ENCODE results near the gene KCNJ5.

Gene KCNJ5

DNA sequence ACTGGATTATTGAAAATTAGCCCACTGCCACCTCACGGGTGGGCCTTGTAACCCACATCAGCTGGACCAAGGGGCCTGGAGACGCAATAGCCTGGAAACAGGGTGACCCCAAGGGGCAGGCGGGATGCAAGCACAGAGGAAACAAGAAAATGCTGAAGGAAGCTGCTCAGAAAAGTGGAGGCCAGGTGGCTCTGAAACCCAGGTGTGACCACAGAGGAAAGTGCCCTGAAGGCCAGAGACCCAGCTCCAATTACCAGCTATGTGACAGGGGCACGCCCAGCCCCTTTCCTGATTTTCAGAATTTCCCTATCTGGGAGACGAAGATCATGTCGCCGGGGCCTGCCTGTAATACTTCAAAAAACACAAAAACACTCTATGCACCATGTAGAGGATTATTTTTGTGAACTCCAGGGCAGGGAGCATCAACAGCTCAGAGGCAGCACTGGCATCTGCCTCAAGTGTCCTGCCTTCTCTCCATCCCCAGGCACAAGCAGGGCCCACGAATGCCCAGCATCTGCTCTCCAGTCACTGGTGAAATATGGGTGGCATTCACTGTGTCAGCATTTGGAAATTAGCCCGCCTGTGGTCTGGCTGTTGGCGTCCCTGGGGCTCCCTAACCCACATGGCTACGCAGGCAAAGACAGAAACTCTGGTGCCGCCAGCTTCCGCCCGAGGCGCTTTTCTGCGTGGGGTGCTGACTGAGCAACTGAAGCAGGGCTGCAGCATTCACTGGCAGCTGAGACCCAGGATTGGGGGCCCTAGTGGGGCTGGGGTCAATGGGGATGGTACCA is 30.4 kb upstream of the KCNJ5 start (continued):
- TF ChIP-seq, protein P1, sequence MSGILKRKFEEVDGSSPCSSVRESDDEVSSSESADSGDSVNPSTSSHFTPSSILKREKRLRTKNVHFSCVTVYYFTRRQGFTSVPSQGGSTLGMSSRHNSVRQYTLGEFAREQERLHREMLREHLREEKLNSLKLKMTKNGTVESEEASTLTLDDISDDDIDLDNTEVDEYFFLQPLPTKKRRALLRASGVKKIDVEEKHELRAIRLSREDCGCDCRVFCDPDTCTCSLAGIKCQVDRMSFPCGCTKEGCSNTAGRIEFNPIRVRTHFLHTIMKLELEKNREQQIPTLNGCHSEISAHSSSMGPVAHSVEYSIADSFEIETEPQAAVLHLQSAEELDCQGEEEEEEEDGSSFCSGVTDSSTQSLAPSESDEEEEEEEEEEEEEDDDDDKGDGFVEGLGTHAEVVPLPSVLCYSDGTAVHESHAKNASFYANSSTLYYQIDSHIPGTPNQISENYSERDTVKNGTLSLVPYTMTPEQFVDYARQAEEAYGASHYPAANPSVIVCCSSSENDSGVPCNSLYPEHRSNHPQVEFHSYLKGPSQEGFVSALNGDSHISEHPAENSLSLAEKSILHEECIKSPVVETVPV (CRISPR knock-in tag; IDR thresholded peaks at IDR 0.05) = no peak

DNA sequence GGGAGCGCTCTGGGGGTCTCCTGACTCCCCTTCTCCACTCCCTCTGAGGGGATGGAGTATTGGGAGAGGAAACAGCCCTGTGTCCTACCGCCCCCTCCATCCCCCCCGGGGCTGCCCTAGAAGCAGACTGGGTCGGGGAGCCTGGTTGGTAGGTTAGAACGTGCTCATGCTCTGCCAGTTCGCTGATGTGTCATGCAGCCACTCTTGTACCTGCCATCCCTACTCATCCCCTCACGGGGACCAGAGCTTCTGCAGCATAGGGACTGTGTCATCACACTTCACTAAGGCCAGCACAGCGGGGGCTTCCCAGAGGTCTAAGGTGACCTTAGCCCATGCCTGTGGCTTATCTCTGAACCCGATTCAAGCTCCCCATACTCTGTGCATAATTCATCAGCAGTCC is 28.8 kb upstream of the KCNJ5 start:
- no peak for TF ChIP-seq RARB (CRISPR knock-in tag; IDR thresholded peaks at IDR 0.05)
- 0 out of 3 replicates have a peak, but pooled peaks have one; percentile 7 for ATAC-seq

DNA sequence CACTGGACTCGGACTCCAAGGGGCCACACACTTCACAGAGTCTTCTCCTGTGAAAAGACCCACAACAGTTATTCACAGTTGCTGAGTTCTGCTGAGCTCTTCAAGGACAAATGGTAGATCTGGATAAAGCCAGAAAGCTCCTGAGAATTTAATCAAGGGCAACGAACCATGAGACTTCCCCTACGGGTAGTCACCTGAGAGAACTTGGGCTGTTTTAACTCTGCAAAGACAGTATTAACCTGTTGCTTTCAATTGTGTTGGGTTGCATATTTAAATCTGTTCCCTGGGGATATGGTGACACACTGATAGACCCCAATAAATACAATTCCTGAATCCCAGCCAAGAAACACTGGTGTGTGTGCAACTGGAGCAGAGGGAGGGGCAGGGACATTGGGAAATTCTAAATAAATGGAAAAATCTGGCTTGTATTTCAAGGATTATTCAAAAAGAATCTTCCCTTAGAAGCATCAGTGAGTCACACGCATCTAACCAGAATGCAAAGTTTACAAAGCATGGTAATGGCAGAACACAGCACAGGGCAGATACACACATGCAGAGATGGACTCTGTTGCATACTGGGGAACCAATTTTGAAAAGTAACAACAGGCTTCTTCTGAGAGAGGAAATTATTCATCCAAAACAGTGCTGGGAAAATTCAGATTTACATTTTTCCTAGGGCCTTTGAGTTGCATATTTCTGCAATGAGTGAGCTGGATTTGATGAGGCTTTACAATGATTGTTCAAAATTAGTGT is 28.1 kb upstream of the KCNJ5 start:
- ATAC-seq = peak; percentile 80
- TF ChIP-seq SNAI2 (CRISPR knock-in tag; IDR thresholded peaks at IDR 0.05) (no peak), ZFP30 (CRISPR knock-in tag; IDR thresholded peaks at IDR 0.05) (no peak), ZNF8 (CRISPR knock-in tag; IDR thresholded peaks at IDR 0.05) (no peak), ESRRG (CRISPR knock-in tag; IDR thresholded peaks at IDR 0.05) (no peak), OSR1 (CRISPR knock-in tag; IDR thresholded peaks at IDR 0.05) (no peak), ARNTL (CRISPR knock-in tag; IDR thresholded peaks at IDR 0.05; ENCODE audit: borderline replicate concordance, low read depth) (no peak), CSDC2 (CRISPR knock-in tag; IDR thresholded peaks at IDR 0.05) (no peak), BACH2 (CRISPR knock-in tag; IDR thresholded peaks at IDR 0.05; ENCODE audit: borderline replicate concordance) (no peak), ZNF70 (CRISPR knock-in tag; IDR thresholded peaks at IDR 0.05) (no peak)
- TF ChIP-seq, protein P1 (CRISPR knock-in tag; IDR thresholded peaks at IDR 0.05) = no peak
- TF ChIP-seq, protein P2, sequence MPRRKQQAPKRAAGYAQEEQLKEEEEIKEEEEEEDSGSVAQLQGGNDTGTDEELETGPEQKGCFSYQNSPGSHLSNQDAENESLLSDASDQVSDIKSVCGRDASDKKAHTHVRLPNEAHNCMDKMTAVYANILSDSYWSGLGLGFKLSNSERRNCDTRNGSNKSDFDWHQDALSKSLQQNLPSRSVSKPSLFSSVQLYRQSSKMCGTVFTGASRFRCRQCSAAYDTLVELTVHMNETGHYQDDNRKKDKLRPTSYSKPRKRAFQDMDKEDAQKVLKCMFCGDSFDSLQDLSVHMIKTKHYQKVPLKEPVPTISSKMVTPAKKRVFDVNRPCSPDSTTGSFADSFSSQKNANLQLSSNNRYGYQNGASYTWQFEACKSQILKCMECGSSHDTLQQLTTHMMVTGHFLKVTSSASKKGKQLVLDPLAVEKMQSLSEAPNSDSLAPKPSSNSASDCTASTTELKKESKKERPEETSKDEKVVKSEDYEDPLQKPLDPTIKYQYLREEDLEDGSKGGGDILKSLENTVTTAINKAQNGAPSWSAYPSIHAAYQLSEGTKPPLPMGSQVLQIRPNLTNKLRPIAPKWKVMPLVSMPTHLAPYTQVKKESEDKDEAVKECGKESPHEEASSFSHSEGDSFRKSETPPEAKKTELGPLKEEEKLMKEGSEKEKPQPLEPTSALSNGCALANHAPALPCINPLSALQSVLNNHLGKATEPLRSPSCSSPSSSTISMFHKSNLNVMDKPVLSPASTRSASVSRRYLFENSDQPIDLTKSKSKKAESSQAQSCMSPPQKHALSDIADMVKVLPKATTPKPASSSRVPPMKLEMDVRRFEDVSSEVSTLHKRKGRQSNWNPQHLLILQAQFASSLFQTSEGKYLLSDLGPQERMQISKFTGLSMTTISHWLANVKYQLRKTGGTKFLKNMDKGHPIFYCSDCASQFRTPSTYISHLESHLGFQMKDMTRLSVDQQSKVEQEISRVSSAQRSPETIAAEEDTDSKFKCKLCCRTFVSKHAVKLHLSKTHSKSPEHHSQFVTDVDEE (CRISPR knock-in tag; IDR thresholded peaks at IDR 0.05) = no peak
- TF ChIP-seq, protein P3, sequence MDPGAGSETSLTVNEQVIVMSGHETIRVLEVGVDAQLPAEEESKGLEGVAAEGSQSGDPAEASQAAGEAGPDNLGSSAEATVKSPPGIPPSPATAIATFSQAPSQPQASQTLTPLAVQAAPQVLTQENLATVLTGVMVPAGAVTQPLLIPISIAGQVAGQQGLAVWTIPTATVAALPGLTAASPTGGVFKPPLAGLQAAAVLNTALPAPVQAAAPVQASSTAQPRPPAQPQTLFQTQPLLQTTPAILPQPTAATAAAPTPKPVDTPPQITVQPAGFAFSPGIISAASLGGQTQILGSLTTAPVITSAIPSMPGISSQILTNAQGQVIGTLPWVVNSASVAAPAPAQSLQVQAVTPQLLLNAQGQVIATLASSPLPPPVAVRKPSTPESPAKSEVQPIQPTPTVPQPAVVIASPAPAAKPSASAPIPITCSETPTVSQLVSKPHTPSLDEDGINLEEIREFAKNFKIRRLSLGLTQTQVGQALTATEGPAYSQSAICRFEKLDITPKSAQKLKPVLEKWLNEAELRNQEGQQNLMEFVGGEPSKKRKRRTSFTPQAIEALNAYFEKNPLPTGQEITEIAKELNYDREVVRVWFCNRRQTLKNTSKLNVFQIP (CRISPR knock-in tag; IDR thresholded peaks at IDR 0.05; ENCODE audit: borderline replicate concordance, low read depth) = no peak
- TF ChIP-seq, protein P4, sequence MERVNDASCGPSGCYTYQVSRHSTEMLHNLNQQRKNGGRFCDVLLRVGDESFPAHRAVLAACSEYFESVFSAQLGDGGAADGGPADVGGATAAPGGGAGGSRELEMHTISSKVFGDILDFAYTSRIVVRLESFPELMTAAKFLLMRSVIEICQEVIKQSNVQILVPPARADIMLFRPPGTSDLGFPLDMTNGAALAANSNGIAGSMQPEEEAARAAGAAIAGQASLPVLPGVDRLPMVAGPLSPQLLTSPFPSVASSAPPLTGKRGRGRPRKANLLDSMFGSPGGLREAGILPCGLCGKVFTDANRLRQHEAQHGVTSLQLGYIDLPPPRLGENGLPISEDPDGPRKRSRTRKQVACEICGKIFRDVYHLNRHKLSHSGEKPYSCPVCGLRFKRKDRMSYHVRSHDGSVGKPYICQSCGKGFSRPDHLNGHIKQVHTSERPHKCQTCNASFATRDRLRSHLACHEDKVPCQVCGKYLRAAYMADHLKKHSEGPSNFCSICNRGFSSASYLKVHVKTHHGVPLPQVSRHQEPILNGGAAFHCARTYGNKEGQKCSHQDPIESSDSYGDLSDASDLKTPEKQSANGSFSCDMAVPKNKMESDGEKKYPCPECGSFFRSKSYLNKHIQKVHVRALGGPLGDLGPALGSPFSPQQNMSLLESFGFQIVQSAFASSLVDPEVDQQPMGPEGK (CRISPR knock-in tag; IDR thresholded peaks at IDR 0.05; ENCODE audit: borderline replicate concordance) = no peak

DNA sequence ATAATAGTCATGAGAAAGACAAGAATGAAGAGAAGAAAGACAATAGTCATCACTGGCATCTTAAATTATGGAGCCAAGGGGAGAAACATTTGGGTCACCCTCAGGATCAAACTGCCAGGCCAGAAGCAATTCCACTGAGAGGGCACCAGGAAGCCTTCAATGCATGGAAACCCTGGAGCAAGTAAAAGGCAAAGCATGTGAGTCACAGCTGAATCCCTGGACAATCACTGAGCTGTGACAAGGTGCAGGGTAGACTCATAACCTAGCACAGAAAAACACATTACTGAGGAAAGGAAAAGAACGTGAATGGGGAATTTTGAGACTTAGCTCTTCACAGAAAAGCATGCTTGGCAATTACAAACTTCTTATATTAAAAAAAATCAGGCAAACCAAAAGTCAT is 25.7 kb upstream of the KCNJ5 start:
- ATAC-seq = no peak
- TF ChIP-seq ESRRG (CRISPR knock-in tag; IDR thresholded peaks at IDR 0.05) = no peak
- TF ChIP-seq TOX (CRISPR knock-in tag; IDR thresholded peaks at IDR 0.05; ENCODE audit: borderline replicate concordance) = no peak
- TF ChIP-seq ZFP3 (CRISPR knock-in tag; IDR thresholded peaks at IDR 0.05) = no peak
- TF ChIP-seq, protein P5, sequence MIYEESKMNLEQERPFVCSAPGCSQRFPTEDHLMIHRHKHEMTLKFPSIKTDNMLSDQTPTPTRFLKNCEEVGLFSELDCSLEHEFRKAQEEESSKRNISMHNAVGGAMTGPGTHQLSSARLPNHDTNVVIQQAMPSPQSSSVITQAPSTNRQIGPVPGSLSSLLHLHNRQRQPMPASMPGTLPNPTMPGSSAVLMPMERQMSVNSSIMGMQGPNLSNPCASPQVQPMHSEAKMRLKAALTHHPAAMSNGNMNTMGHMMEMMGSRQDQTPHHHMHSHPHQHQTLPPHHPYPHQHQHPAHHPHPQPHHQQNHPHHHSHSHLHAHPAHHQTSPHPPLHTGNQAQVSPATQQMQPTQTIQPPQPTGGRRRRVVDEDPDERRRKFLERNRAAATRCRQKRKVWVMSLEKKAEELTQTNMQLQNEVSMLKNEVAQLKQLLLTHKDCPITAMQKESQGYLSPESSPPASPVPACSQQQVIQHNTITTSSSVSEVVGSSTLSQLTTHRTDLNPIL (CRISPR knock-in tag; IDR thresholded peaks at IDR 0.05; ENCODE audit: low read depth) = no peak
- no peak for TF ChIP-seq PPARA (CRISPR knock-in tag; IDR thresholded peaks at IDR 0.05; ENCODE audit: borderline replicate concordance)
